Kasumi-1 (cell line): ENCODE results near the gene SH3BP1.

ENCODE experiments used
- DNase-seq, 2 experiments: peaks; one replicate each; lab custom pipeline; 2025; lab: John Stamatoyannopoulos, UW

The SH3BP1 gene

DNA sequence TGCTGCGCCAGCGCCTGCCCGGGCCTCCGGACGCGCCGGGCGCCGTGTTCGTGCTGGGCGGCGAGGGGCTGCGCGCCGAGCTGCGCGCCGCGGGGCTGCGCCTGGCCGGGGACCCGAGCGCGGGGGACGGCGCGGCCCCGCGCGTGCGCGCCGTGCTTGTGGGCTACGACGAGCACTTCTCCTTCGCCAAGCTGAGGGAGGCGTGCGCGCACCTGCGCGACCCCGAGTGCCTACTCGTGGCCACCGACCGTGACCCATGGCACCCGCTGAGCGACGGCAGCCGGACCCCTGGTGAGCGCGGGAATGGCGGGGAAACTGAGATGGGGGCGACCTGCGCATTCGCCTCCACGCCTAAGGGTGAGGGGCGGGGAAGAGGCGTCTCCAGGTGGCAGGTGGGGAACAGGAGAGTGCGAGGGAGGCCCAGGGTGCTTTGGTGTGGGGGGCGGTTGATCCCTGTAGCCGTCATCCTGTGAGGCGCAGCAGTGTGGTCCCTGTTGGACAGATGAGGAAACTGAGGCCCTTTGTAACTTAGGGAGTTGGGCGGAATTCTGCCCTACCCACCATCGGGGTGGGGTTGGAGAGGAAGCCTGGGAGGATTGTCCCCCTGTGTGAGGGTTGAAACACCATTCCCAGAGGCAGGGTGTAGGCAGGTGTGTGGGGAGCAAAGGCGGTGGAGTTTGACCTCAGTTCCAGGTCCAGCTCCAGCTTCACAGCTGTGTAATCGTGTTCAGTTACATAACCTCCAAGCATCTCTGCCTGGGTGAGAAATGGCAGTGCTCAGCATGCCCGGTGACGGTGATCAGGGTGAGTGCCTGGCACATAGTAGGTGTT is 19.8 kb downstream of the SH3BP1 start:
- DNase-seq, result peak in 1 of 2 experiments; percentile 7

- no peak for DNase-seq
These were observed 20.6 kb downstream of the SH3BP1 start for GRCh38 chr22:37659897-37660708.

- DNase-seq, result no peak
These were observed 21.2 kb downstream of the SH3BP1 start for GRCh38 chr22:37660709-37661045.

- DNase-seq, result peak in 1 of 2 experiments; percentile 40
These were observed 21.9 kb downstream of the SH3BP1 start for GRCh38 chr22:37661160-37661924.

- DNase-seq, result no peak
These were observed 22.6 kb downstream of the SH3BP1 start for GRCh38 chr22:37662039-37662438.

- no peak for DNase-seq
These were observed 24.2 kb downstream of the SH3BP1 start for GRCh38 chr22:37663521-37664140.

DNA sequence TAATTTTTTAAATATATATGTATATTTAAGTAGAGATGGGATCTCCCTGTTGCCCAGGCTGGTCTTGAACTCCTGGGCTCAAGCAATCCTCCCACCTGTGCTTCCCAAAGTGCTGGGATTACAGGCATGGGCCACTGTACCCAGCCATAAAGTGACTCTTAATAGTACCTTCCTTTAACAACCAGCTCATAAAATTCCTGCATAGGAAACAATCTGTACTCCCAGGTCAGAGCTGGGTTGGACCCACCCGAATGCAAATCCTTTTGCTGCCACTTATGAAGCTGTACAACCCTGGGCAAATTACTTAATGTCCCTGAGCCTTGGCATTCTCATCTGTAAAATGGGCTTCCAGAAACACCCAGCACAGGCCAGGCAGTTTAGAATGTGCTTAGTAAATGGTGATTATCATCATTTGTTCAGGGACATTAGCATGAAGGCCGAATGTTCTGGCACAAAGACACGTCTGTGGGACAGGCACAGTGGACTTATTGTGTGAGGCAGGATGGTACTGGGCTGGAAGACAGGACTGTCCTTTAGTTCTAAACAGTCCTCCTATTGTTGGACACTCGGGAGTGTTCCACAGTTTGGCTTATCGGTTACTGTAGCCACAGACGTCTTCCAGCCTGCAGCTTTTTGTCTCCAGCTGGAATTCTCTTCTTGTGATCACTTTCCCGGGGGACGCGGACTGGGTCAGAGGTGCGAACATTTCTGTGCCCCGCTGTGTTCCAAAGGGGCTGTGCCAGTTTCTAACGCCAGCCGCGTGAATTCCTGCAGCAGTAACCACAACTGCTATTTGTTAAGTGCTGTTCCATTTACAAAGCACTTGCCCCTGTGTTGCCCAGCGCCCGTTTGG is 25.0 kb downstream of the SH3BP1 start:
- DNase-seq, result no peak

DNA sequence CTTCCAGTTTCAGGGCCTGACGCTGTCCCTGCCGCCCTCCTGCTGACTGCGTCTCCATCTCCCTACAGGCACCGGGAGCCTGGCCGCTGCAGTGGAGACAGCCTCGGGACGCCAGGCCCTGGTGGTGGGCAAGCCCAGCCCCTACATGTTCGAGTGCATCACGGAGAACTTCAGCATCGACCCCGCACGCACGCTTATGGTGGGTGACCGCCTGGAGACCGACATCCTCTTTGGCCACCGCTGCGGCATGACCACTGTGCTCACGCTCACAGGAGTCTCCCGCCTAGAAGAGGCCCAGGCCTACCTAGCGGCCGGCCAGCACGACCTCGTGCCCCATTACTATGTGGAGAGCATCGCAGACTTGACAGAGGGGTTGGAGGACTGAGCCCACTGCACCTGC is 26.0 kb downstream of the SH3BP1 start:
- no peak for DNase-seq

DNA sequence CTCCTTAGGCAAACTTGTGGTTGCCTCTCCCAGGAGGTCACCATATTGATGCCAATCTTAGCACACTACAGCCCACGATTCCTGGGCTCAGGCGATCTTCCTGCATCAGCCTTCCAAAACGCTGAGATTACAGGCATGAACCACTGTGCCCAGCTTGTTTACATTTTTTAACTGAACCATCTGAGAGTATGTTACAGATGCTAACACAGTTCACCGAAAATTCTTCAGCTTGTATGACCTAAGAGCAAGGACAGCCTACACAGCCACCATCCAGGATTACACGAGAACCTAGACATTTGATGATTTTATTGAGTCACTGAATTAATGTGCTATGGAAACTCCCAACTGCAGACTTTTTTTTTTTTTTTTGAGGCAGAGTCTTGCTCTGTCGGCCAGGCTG is 30.1 kb downstream of the SH3BP1 start:
- no peak for DNase-seq

GRCh38 chr22:37672206-37672919 is 32.9 kb downstream of the SH3BP1 start:
- no peak for DNase-seq

- peak; percentile 13 to 34 for DNase-seq
These were observed 33.5 kb downstream of the SH3BP1 start for GRCh38 chr22:37672920-37673455.

GRCh38 chr22:37674248-37674647 is 34.8 kb downstream of the SH3BP1 start:
- DNase-seq, result no peak

- DNase-seq, result peak; percentile 74 to 78
These were observed 35.8 kb downstream of the SH3BP1 start, which contains the start of gene LGALS1 for GRCh38 chr22:37674951-37675929. Gene LGALS1, plus strand, starts transcription at chr22:37675636. Its CDS starts 67 bp downstream, at chr22:37675703.

DNA sequence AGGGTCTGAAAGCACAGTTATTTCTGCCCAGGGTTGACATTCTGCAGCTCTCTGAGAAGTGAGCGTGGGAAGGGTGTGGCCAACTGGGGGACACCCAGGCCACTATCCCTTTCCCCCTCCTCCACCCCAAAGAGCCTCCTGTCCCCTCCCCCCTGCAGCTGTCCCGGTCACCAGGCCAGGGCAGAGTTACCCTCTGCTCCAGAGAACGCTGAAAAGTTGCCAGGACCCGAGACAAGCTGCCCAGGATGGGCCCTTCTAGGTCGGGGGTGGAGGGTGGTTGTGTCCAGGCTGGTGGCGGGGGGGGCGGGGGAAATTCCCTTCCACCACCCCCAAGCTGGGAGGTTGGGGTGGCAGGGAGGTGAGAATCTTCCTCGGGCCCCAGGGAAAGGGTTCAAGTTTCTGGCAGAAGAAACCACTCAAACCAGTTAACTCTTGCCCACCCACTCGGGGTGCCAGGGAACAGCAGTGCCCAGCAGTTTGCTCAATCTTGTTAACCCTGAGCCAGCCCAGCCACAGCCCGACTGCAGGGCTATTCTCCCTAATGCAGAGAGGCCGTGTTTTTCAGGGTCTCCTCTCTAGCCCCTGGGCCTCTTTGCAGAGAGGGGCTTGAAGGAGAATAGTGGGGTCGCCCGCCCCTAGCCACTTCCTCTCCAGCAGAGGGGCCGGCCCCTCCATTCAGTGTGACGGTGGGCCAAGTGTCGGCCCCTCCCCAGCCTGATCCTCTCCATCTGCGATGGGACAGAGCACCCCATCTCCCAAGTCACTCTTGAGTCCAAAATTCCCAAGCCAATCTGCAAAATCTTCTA is 36.7 kb downstream of the SH3BP1 start:
- DNase-seq, result peak in 1 of 2 experiments; percentile 9

DNA sequence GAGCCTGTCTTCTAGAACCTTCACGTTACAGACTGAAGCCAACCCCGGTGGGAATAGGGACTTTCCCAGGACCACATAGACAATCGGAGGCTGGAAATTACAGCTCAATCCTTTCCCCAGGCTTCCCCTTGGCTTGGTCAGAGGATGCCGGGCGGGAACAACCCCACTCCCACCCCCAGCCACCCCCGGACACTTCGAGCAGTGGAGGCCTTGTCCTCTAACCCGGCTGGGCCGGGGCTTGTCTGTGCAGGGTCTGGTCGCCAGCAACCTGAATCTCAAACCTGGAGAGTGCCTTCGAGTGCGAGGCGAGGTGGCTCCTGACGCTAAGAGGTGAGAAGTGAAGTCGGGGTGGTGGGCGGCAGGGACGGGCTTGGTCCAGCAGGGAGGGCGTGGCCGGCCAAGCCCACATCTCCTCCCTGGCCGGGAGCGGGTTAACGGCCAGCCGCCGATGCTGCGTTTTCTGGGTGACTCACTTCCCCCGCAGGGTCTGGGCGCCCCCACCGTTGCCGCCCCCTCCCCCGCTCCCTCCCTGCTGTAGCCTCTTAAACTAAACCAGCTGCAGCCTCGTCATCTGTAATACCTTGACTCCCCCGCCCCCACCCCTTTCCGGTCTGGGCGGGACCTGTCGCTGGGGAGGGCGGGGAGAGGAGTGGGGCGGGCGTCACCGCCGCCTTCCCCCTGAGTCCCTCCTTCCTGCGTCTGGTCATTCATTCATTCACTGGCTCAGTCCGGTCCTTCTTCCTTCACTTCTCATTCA is 37.4 kb downstream of the SH3BP1 start:
- peak; percentile 87 to 88 for DNase-seq

DNA sequence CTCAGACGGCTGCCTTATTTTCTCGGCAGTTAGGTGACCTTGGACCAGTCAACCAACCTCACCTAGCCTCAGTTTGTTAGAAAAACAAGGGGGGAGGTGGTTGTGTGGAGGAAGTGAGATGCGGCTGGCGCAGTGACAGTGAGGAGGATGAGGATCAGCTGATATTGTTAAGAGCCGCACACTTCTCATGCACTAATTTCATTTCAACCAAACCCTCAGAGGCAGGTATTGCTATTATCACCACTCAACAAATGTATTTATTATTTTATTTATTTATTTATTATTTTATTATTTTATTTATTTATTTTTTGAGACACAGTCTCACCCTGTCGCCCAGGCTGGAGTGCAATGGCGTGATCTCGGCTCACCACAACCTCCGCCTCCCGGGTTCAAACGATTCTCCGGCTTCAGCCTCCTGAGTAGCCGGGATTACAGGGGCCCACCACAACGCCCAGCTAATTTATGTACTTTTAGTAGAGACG is 38.1 kb downstream of the SH3BP1 start:
- peak in 1 of 2 experiments; percentile 78 for DNase-seq

GRCh38 chr22:37678372-37678771 is 38.9 kb downstream of the SH3BP1 start:
- no peak for DNase-seq
